Osteocyte (in vitro differentiated cells): Measurements from ENCODE around the gene CYB5R4. TPM values are rescaled to one million over a fixed set of nuclear protein-coding genes. Genes with fewer than 3 reads are reported as not detected.
A peak's percentile ranks its signal among the peaks of the same experiment; 100 is the strongest.

Source experiments
- DNase-seq: peaks from one replicate; pipeline ENCODE4 v3.0.0; 2021; ENCODE audit warnings: mixed read lengths; ENCODE audit not compliant: unreplicated experiment; ENCODE audit errors: extremely low spot score
- H3K27ac Mint-ChIP-seq: one replicate; pipeline ENCODE4 v1.8.0; 2021; ENCODE audit warnings: mild to moderate bottlenecking, mixed read lengths; ENCODE audit not compliant: unreplicated experiment
- H3K27me3 Mint-ChIP-seq: one replicate; pipeline ENCODE4 v1.8.0; 2021; ENCODE audit warnings: mixed read lengths; ENCODE audit not compliant: unreplicated experiment
- H3K36me3 Mint-ChIP-seq: one replicate; pipeline ENCODE4 v1.8.0; 2021; ENCODE audit warnings: mixed read lengths; ENCODE audit not compliant: unreplicated experiment
- H3K4me1 Mint-ChIP-seq: one replicate; pipeline ENCODE4 v1.8.0; 2021; ENCODE audit warnings: mixed read lengths; ENCODE audit not compliant: unreplicated experiment
- H3K4me3 Mint-ChIP-seq: one replicate; pipeline ENCODE4 v1.8.0; 2021; ENCODE audit warnings: mild to moderate bottlenecking, moderate library complexity, mixed read lengths; ENCODE audit not compliant: unreplicated experiment
- H3K9me3 Mint-ChIP-seq: one replicate; pipeline ENCODE4 v1.8.0; 2021; ENCODE audit warnings: mixed read lengths; ENCODE audit not compliant: unreplicated experiment
- CTCF ChIP-seq: fragments of 200-600 bp; sonication (generic); IDR thresholded peaks from 2 replicates; pipeline ENCODE4 v1.5.0; 2021; ENCODE audit warnings: antibody characterized with exemption, mild to moderate bottlenecking, moderate library complexity
- total RNA-seq: library from RNA; stranded (reverse); gene quantifications from 2 replicates; pipeline ENCODE4 v1.2.1, GENCODE V29; 2021

Gene CYB5R4
- total RNA-seq, 1 donor from 2014 or later: 10.9 TPM

- H3K27me3 Mint-ChIP-seq: no peaks in the 10 kb centered on the region
- H3K9me3 Mint-ChIP-seq: no peaks in the 10 kb centered on the region
- peaks cover 25% of the 10 kb centered on the region for H3K4me1 Mint-ChIP-seq
- DNase-seq: no peak
- TF ChIP-seq CTCF: no peak
- H3K4me3 Mint-ChIP-seq: no peak overlapping the region
- no peak overlapping the region for H3K27ac Mint-ChIP-seq
- H3K36me3 Mint-ChIP-seq: peaks cover 17% of the 10 kb centered on the region
These were observed 3.4 kb downstream of the CYB5R4 start for GRCh38 chr6:83862776-83863471.

- no peak for TF ChIP-seq CTCF
- Mint-ChIP-seq H3K36me3 (peaks cover 22% of the 10 kb centered on the region), H3K27me3 (no peaks in the 10 kb centered on the region), H3K27ac (peak overlapping the region; percentile 33), H3K4me1 (peaks cover 16% of the 10 kb centered on the region), H3K4me3 (no peak overlapping the region), H3K9me3 (no peaks in the 10 kb centered on the region)
- no peak for DNase-seq
These were observed 7.6 kb downstream of the CYB5R4 start for GRCh38 chr6:83867043-83867442.

- H3K4me1 Mint-ChIP-seq: peaks cover 16% of the 10 kb centered on the region
- no peaks in the 10 kb centered on the region for H3K27me3 Mint-ChIP-seq
- no peak overlapping the region for H3K4me3 Mint-ChIP-seq
- no peaks in the 10 kb centered on the region for H3K9me3 Mint-ChIP-seq
- peaks cover 22% of the 10 kb centered on the region for H3K36me3 Mint-ChIP-seq
- no peak for TF ChIP-seq CTCF
- H3K27ac Mint-ChIP-seq: peak overlapping the region; percentile 33
- DNase-seq: no peak
These were observed 8.2 kb downstream of the CYB5R4 start for GRCh38 chr6:83867527-83868161.

GRCh38 chr6:83868639-83869038 lies 9.2 kb downstream of the CYB5R4 start:
- Mint-ChIP-seq H3K36me3 (peaks cover 22% of the 10 kb centered on the region), H3K27me3 (no peaks in the 10 kb centered on the region), H3K27ac (no peak overlapping the region), H3K9me3 (no peaks in the 10 kb centered on the region), H3K4me1 (peaks cover 16% of the 10 kb centered on the region), H3K4me3 (no peak overlapping the region)
- no peak for TF ChIP-seq CTCF
- no peak for DNase-seq

GRCh38 chr6:83870649-83871048 lies 11.2 kb downstream of the CYB5R4 start:
- no peak overlapping the region for H3K27ac Mint-ChIP-seq
- H3K27me3 Mint-ChIP-seq: no peaks in the 10 kb centered on the region
- peaks cover 16% of the 10 kb centered on the region for H3K4me1 Mint-ChIP-seq
- no peak for DNase-seq
- H3K9me3 Mint-ChIP-seq: no peaks in the 10 kb centered on the region
- no peak for TF ChIP-seq CTCF
- no peak overlapping the region for H3K4me3 Mint-ChIP-seq
- H3K36me3 Mint-ChIP-seq: peaks cover 16% of the 10 kb centered on the region
